Measurements from ENCODE around the gene DDAH1.

DNA sequence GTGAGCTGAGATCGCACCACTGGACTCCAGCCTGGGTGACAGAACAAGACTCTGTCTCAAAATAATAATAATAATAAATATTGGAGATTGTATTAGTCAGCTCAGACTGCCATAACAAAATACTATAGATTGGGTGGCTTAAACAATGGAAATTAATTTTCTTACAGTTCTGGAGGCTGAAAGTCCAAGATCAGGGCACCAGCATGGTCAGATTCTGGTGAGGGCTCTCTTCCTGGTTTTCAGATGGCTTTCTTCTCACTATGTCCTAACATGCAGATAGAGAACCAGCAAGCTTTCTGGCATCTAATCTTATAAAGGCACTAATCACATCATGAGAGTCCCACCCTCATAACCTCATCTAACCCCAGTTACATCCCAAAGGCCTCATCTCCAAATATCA lies 23.2 kb upstream of the DDAH1 start:
- TF ChIP-seq, protein P1, sequence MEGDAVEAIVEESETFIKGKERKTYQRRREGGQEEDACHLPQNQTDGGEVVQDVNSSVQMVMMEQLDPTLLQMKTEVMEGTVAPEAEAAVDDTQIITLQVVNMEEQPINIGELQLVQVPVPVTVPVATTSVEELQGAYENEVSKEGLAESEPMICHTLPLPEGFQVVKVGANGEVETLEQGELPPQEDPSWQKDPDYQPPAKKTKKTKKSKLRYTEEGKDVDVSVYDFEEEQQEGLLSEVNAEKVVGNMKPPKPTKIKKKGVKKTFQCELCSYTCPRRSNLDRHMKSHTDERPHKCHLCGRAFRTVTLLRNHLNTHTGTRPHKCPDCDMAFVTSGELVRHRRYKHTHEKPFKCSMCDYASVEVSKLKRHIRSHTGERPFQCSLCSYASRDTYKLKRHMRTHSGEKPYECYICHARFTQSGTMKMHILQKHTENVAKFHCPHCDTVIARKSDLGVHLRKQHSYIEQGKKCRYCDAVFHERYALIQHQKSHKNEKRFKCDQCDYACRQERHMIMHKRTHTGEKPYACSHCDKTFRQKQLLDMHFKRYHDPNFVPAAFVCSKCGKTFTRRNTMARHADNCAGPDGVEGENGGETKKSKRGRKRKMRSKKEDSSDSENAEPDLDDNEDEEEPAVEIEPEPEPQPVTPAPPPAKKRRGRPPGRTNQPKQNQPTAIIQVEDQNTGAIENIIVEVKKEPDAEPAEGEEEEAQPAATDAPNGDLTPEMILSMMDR (IDR thresholded peaks at IDR 0.05; ENCODE audit: control extremely low read depth in 1 of 3, insufficient read depth in 1 of 3, low read depth in 1 of 3, low read length in 3 of 3), result no peak
- TF ChIP-seq GABPA (IDR thresholded peaks at IDR 0.05; ENCODE audit: borderline replicate concordance, insufficient read depth, low read length) (no peak), BCL11A (IDR thresholded peaks at IDR 0.05; ENCODE audit: low read depth in 2 of 2, low read length in 2 of 2) (no peak), SUZ12 (IDR thresholded peaks at IDR 0.05; ENCODE audit: low read length) (no peak), EZH2 (IDR thresholded peaks at IDR 0.05; ENCODE audit: low read depth, low read length, severe bottlenecking) (no peak), JUN (IDR thresholded peaks at IDR 0.05; ENCODE audit: low read depth, low read length) (no peak), POLR2A (IDR thresholded peaks at IDR 0.05; ENCODE audit: control extremely low read depth in 1 of 2, low read depth in 2 of 2, low read length in 2 of 2) (no peak), YY1 (IDR thresholded peaks at IDR 0.05; ENCODE audit: low read depth, low read length) (no peak), SP1 (IDR thresholded peaks at IDR 0.05; ENCODE audit: low read depth, low read length) (no peak)
